ENCODE measurements around the gene NCF1.
"Not testable (repeated sequence)": the region's sequence is repeated elsewhere in the genome, so short reads cannot be mapped to it uniquely, and the experiment has no call there.

The NCF1 gene

DNA sequence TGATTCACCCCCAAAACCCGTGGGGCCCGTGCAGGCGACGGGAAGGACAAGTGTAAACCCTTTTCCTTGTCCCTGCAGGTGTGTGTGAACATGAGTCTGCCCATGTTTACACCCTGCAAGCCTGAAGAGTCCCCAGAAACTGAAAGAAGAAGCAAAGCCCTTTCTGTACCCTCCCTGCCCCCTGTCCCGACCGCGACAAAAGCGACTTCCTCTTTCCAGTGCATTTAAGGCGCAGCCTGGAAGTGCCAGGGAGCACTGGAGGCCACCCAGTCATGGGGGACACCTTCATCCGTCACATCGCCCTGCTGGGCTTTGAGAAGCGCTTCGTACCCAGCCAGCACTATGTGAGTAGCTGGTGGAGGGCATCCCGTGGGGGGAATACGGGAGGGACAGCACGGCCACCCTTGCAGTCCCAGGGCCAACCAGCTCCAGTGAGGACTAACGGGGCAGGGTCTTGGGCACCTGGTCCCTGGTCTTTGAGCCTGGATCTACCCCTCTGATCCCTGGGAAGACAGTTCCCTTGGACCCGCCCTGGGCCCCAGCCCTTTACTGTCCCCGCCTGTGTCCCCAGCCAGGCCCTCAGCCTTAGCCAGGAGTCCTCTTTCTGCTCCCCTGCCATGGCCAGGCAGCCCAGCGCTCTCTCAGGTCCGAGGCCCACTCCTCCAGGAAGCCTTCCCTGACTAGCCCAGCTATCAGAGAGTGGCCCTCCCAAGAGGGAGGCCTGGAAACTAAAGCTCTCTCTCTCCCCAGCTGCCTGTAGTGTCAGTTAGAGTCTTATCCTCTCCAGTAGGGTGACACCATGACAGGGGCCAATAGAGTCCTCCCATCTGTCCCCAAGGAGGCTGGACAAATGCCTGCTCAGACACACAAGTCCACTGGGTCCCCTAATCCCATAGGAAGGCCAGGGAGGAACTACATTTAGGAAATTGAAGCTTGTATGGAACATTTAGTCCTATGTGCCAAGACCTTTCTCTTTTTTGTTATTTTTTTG, at the start of gene NCF1:
NCF1 (plus strand) TSS at position 252 of the 991 bp plus-strand sequence; CDS start at position 273, 21 bp downstream.
- not testable (repeated sequence) for DNase-seq

DNA sequence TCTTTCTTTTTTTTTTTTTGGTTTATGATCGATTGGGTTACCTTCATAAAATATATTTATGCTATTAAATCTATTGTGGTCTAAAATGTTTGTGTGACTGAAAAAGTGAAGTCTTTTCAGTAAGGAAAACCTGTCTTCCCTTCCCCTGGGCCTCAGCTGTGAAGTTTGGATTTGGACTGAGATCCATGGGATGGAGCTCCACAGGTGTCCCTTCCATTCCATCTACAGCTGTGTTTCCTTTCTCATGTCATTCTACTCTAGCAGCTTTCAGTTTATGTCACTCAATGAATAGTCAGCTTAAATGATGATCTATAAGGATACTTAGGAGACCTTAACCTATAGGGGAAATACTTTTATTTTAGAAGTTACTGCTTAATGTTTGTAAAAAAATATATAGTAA, 48.0 kb upstream of the NCF1 start:
- DNase-seq, result no peak

DNA sequence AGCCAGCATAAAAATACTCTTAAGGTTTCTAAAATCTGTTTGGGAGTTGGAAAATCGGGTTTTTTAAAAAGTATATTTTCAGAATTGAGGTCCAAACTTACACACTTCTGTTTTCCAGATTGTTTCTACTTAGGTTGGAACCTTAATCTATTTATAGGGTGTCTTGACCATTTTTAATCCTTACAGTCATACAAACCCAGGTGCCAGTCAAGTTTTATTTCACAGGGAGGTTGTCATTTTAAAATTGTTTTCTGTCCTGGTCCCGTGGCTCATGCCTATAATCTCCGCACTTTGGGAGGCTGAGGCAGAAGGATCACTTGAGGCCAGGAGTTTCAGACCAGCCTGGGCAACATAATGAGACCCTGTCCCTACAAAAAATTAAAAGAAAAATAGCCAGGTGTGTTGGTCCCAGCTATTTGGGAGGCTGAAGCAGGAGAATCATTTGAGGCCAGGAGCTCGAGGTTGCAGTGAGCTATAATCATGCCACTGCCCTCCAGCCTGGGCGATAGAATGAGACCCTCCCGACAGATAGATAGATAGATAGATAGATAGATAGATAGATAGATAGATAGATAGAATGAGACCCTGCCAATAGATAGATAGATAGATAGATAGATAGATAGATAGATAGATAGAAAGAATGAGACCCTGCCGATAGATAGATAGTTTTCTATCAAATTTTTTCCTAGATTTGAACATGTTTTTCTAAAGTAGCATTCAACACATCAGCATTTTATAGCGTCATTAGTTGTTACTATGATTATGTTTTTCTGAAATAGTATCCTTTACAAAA, 47.3 kb upstream of the NCF1 start:
- no peak for DNase-seq

DNA sequence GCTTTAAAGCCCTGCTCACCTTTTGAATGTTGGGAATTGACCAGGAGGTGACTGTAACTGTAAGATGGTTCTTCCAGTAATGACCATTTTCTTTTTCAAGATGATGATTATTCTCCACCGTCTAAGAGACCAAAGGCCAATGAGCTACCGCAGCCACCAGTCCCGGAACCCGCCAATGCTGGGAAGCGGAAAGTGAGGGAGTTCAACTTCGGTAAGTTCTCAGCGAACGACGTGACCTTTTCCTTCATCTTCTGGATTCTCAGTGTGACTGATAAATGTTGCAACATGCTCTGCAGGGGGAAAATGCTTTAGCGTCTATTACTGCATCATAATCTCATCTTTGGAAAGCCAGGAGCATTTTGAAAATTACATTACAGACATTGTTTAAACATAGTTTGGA, 45.1 kb upstream of the NCF1 start:
- DNase-seq, result not testable (repeated sequence)

DNA sequence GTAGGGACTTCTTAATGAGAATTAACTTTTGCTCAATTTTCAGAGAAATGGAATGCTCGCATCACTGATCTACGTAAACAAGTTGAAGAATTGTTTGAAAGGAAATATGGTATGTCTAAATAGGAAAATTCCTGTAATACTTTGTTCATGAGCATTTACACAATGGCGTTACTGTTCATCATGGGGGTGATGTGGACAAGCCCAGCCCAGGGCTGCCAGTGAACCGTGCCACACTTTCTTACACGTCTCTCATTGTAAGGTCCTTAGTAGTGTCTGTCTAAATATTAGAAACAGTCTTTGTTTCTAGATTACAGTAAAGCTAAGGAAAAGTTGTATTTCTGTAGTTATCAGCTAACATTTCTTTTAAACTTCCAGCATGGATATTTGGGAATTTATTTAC, 43.6 kb upstream of the NCF1 start:
- not testable (repeated sequence) for DNase-seq

DNA sequence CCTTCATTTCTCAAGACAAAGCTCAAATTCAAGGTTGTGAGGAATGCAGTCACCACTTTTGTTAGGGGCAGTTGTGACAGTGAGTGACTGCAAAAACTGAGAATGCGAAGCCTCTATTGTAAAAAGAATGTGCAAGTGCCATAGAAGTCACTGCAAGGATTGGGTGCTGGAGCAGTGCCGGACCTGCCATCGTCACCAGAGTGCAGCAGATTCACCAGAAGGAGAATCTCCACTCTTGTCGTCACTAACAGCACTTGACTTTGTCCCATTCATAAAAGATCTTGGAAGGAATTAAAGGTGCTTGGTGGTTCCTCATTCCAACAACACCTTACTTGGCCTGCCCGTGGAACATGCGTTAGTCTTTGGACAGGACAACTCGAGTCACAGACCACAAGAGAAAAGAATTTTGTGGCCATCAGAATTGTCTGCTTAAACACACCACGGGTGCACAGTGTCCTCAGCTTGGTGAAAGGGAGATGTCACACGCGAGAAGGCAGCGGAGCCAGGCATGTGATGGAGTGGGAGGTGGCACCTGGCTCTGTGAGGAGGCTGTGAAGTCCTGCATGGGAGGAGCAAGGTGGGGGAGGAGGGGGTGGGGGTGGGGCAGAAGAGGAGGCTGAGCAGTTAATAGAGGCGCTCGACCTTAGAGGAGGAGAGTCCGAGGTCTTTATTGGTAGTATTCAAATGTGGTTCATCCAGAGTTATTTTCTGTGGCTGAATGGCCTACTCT, 33.7 kb upstream of the NCF1 start:
- not testable (repeated sequence) for DNase-seq

DNA sequence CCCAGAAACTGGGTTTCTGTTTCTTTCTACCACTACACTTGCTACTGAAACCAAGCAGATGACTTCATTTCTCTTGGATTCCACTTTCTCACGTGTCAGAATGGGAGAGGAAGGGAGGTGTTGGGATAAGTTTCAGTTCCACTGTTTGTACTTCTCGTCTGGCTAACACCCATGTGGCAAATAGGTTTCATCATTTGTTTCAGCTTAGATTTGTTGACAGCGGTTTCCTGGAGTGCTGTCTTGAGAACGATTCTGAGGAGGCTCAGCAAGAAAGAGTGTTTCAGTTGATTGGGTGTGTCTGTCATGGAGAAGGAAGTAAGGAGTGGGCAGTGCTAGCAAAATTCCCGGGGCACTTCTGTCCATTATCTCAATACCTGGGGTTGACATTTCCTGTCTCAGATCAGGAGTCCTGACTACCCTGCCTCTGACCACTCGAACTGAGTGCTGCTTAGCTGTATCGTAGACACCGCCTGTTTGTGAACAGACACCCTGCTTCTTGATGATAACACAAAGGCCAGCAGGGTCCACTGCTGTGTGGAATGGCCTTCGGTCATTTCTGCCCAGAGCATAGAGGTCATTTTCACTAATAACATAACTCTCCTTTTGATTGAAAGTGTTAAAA, 29.8 kb upstream of the NCF1 start:
- DNase-seq, result not testable (repeated sequence)

DNA sequence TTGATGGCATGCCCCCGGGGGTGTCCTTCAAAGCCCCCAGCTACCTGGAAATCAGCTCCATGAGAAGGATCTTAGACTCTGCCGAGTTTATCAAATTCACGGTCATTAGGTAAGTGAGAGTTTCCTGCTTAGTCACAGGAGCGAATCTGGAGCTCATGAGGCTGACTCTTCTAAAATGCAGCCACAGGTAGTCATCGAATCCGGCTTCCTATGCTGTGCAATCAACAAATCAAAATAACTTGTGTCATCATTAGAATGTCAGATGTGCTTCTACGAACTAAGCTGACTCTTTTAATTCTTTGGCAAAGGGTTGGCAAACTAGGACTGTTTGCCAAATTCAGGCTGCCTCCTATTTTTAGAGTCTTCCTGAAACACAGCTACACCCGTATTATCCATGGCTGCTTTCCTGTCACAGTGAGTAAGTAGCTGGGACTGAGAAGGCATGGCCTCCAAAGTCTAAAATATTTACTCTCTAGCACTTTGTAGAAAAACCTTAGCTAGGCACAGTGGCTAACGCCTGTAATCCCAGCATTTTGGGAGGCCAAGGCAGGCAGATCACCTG, 19.8 kb upstream of the NCF1 start:
- not testable (repeated sequence) for DNase-seq

DNA sequence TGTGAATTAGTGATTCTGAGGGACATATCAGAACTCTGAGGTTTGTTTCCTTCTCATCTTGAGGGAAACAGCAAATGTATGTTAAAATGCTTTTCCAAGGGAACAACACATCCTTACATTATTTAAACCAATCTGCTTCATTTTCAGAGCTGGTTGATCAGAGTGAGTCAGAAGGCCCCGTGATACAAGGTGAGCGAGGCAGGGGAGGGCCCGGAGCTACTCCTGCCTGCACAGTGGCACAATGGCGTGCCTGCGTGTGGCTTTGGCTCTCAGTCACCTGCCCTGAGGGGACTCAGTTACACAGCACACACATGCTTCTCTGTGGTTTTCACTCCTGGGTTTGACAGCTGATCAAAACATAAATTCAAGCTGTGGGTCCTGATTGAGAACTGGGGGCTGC, 17.1 kb upstream of the NCF1 start:
- DNase-seq, result not testable (repeated sequence)

DNA sequence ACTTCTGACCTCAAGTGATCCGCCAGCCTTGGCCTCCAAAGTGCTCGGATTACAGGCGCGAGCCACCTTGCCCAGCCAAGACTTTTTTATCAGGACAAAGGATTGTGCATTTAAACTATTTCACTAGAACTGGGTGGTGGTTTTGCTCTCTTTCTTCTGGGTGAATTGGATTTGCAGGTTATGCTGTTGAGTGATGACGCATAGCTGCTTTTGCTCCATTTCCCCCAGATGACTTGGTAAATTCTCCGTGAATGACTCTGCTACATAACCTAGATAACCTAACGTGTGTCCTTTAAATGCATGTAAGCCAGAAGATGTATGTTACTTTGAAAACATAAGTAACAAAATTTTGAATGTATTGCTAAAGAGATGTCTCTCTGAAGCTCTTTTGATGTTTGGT, 15.5 kb upstream of the NCF1 start:
- not testable (repeated sequence) for DNase-seq

DNA sequence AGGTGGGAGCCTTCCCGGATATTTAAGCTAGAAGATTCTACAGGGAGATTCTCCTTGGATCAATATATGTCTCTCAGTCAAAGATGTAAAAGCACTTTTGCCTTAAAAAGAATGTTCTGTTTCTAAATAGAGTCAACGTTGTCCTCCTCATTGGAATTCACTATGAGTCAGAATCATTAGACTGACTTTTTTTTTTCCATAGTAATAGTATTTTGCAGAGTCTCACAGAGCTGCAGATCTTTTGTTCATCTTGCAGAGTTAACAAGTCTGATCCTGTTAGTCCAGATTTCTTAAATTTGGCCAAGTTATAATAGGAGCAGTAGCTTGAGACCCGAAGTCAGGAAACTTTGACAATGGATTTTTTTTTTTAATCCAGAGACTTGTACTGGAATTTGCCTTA, 14.8 kb upstream of the NCF1 start:
- DNase-seq, result not testable (repeated sequence)

DNA sequence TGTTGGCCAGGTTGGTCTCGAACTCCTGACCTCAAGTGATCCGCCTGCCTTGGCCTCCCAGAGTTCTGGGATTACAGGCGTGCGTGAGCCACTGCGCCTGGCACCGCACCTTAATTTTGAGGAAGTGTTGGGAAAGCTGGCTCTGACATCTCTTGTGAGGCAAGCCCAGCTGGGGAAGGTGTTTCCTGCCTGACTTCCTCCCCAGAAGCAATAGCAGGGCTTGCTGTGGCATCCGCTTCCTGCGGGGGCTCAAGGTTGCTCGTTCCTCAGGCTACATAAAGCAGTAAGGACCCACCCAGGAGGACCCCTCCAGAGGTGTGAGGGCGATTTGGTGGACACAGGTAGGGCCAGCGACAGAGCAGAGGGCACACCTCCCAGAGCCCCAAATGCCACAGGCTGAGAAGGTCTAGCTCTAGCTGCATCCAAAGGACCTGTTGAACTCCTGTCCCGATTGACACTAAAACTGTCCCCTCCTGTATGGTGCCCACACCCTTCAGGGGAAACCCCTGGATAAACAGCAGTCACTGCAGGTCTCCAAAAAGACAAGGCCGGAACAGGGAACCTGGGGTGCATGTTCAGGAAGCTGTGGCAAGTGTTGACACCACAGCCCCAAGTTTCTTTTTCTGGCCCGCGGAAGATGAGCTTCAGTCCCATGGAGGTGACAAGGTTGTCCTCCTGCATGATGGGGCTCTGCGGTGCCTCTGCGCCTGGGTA, 8.4 kb upstream of the NCF1 start:
- DNase-seq, result not testable (repeated sequence)

DNA sequence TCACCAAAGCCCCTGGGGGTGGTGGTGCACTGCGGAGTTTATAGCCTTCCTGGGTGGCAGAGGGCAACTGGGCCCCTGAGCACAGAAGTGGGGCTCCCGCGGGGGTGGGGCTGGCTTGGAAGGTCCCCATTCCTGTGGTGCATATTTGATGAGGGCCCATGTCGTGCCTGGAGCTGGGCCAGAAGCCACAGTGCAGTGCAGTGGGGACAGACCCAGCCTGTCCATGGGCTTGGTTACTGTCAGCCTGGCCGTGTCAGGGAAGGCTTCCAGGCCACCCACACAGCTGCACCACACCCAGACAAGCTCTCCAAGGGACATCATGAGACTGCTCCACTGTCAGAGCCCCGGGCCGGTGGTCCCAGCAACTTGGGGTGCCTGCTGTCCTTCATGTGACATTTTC, 7.3 kb upstream of the NCF1 start:
- DNase-seq, result not testable (repeated sequence)

DNA sequence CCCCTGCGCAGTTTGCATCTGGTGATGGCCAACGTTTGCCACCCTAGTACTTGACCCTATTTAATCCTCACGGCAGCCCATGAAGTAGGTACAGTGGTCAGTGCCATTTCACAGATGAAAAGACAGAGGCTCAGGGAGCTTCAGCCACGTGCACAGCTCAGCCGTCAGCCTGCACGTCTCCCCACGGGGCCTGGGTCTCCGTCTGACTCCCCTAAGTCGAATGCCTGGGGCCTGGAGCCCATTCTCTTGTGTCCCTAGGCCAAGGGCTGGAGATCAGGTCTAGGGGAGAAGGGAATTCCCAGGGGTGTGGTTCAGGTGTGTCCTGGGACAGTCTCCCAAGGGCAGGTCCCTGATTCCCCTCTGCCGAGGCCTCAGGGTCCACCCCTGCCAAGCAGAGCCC, 6.8 kb upstream of the NCF1 start:
- DNase-seq, result not testable (repeated sequence)

DNA sequence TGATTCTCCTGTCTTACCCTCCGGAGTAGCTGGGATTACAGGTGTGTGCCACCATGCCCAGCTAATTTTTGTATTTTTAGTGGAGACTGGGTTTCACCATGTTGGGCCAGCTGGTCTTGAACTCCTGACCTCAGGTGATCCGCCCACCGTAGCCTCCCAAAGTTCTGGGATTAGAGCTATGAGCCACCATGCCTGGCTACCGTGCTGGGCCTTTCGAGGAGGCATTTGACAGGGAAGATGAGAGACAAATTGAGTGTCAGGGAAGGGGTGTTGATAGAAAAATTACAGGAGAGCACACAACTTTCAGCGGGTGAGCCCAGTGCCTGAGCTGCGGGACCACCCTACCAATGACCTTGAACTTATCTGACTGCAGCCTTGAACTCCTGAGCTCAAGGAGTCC, 3.7 kb upstream of the NCF1 start:
- DNase-seq, result not testable (repeated sequence)

DNA sequence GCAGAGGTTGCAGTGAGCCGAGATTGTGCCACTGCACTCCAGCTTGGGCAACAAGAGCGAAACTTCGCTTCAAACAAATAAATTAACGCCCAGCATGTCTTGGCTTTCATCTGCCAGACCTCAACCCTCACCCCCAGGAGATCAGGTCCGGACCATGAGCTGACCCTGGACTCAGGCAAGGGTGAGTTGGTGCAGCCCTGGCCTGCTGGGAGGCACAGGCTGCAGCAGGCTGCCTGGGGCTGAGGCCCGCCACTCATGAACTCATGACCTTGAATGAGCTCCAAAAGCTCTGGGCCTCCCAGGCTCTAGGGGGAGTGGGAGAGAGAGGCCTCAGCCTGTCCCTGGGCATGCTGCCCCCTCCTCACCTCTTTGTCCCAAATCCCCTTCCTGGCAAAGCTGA, 1.7 kb upstream of the NCF1 start:
- DNase-seq, result not testable (repeated sequence)

DNA sequence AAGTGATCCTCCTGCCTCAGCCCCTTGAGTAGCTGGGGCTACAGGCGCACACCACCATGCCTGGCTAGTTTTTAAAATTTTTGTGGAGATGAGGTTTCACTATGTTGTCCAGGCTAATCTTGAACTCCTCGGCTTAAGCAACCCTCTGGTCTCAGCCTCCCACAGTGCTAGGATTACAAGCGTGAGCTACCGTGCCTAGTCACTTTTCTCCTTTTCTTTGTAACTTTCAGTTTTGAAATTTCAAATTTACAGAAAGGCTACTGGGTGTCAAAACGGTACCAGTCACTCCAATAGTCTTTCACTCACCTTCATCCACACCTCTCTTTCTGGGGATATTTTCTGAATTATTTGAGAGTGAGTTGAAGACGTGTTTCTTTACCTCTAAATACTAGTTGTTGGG, 1.3 kb downstream of the NCF1 start:
- DNase-seq, result not testable (repeated sequence)

DNA sequence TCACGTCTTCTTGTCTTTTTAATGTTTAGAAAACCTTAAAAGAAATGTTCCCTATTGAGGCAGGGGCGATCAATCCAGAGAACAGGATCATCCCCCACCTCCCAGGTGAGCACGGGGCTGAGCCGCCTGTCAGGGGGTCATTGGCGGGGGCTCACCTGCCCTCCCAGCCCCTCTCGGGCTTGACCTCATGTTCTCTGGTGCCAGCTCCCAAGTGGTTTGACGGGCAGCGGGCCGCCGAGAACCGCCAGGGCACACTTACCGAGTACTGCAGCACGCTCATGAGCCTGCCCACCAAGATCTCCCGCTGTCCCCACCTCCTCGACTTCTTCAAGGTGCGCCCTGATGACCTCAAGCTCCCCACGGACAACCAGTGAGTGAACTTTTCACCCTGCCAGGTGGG, 5.2 kb downstream of the NCF1 start:
- not testable (repeated sequence) for DNase-seq

DNA sequence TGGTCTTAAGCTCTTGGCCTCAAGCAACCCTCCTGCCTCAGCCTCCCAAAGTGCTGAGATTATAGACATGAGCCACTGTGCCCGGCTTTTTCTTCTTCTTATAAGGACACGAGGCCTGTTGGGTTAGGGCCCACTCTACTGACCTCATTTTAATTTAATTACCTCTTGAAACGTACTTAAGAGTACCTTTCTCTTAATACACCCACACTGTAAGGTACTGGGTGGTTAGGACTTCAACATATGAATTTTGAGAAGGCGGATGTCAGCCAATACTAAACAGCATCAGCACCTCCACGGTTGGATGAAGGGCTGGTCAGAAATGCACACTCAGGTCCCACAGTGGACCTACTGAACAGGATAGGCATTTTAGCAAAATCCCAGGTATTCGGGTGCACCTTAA, 7.9 kb downstream of the NCF1 start:
- not testable (repeated sequence) for DNase-seq

DNA sequence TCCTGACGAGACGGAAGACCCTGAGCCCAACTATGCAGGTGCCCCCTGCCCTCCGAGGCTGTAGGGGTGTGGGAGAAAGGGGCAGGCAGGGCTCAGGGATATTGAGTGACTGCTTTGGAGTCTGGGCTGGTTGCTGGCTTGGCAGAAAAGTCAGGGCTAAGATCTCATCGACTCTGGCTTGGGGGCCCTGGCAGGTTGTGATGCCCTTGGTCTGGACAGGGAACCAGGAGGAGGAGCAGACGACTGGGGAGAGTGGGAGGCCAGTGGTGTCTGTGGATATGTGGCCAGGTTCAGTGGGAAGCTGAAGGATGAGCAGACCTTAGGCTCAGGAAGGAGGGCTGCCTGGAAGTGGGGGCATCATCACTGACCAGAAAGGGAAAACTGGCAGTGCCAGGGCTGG, 9.8 kb downstream of the NCF1 start:
- not testable (repeated sequence) for DNase-seq

DNA sequence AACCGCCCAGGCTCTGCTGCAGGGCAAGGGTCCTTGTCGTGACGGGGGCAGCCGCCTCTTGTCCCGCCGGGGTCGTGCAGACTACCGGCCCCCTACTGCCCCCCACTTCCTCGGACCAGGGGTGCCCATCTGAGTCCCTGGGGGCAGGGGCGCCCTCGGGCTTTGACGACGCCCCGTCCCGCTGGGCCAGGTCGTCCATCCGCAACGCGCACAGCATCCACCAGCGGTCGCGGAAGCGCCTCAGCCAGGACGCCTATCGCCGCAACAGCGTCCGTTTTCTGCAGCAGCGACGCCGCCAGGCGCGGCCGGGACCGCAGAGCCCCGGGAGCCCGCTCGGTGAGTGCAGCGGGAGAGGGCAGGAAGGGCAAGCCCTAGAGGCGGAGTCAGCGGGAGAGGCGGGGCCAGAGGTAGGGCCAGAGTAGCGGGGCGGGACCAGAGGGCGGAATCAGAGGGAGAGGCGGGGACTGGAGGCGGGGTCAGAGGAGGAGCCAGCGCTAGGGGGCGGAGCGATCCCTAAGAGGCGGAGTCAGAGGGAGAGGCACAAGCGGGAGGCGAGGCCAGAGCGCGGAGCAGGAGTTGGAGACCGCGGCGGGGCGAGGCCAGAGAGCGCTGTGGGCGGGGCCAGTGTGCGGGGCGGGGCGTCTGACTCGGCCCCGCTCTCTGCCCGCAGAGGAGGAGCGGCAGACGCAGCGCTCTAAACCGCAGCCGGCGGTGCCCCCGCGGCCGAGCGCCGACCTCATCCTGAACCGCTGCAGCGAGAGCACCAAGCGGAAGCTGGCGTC, 14.7 kb downstream of the NCF1 start:
- DNase-seq, result peak; percentile 86

Data from stimulated activated naive CD4-positive, alpha-beta T cell treated with Interleukin-2 at 50 U/mL for 16 hours (primary cell).